ENCODE results near the gene EIF3A.
A peak's percentile ranks its signal among the peaks of the same experiment; 100 is the strongest.
"Not testable (repeated sequence)": the region's sequence is repeated elsewhere in the genome, so short reads cannot be mapped to it uniquely, and the experiment has no call there.

EIF3A gene

GRCh38 chr10:119100434-119101238, 20.0 kb upstream of the EIF3A start:
- DNase-seq (ENCODE audit: low read depth), result no peak

- no peak for DNase-seq (ENCODE audit: low read depth)
These were observed 18.0 kb upstream of the EIF3A start for GRCh38 chr10:119098576-119098975.

GRCh38 chr10:119096641-119097415, 16.2 kb upstream of the EIF3A start:
- not testable (repeated sequence) for DNase-seq (ENCODE audit: low read depth)

DNA sequence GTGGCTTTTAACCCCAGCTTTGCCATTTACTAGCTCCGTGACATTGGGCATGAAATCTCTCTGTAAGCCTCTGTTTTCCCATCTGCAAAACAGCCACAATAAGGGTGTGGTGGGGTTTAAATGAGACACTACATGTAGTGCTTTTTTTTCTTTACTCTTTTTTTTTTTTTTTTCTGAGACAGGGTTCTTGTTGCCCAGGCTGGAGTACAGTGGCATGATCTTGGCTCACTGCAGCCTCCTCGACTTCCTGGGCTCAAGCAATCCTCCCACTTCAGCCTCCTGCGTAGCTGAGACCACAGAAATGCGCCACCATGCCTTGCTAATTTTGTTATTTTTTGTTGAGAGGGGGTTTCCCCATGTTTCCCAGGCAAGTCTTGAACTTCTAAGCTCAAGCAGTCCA, 15.0 kb upstream of the EIF3A start:
- no peak for DNase-seq (ENCODE audit: low read depth)

DNA sequence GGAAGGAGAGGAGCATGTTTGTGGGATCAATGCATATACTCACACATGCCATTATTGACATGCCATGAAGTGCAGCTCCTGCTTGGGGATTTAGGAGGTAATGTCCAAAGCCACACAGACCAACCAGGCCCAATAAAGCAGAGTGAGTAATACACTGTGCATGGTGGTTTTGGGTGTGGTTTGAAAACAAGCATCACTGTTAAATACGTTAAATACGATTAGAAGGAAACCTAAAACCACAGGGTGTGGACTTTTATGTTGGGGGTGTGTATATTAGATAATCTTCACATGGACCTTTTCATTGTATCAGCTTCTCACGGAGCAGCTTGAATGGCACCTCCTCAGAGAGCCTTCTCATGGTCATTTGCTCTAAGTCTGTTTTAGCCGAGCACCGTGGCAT, 10.4 kb upstream of the EIF3A start:
- DNase-seq (ENCODE audit: low read depth), result peak; percentile 92

- no peak for DNase-seq (ENCODE audit: low read depth)
These were observed 9.6 kb upstream of the EIF3A start for GRCh38 chr10:119090026-119090795.

- no peak for DNase-seq (ENCODE audit: low read depth)
These were observed 6.8 kb upstream of the EIF3A start for GRCh38 chr10:119087271-119087882.

DNA sequence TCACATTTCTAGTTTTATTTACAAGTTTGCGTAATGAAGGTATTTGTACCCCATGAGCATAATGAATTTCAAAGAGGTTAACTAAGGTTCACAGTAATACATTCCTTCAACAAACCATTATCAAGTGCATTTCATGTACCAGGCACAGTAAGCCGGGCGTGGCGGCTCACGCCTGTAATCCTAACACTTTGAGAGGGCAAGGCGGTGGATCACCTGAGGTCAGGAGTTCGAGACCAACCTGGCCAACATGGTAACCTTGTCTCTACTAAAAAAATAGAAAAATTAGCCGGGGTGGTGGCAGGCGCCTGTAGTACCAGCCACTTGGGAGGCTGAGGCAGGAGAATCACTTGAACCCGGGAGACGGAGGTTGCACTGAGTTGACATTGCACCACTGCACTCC, 4.3 kb upstream of the EIF3A start:
- DNase-seq (ENCODE audit: low read depth), result no peak

- peak; percentile 82 for DNase-seq (ENCODE audit: low read depth)
These were observed 757 bp downstream of the EIF3A start for GRCh38 chr10:119079599-119080520.

DNA sequence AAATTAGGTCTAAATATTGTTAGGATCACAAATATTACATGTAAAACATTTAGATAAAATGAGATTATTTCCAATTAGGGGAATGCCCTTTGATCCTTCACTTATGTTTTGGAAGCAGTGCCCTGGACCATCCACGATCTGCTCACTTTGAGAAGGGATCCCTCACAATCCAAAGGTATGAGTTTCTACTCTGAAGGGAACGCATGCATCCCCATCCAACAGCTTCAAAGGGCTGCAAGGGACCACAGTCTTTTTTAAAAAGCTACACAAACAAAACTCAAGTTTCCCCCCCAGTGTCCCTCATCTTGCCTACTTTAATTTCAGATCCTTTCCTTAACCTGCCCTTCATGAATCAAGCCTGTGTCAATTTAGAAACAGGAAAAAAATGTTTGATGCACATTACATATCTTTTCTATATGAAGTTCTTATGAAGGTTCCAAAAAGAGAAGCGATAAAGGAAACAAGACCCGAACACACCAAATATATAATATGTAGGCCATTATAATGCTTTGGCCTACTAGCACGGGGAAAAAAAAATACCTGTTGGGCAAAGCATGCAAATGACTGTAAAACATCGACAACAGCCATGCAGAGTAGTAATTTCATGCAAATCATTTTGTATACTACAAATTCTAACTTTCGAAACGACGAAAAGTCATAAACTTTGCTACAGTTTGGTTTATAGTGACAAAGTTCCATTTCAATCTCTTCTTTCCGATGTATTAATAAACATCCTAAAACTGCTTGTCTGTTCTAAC, 2.0 kb downstream of the EIF3A start:
- DNase-seq (ENCODE audit: low read depth), result peak; percentile 27

DNA sequence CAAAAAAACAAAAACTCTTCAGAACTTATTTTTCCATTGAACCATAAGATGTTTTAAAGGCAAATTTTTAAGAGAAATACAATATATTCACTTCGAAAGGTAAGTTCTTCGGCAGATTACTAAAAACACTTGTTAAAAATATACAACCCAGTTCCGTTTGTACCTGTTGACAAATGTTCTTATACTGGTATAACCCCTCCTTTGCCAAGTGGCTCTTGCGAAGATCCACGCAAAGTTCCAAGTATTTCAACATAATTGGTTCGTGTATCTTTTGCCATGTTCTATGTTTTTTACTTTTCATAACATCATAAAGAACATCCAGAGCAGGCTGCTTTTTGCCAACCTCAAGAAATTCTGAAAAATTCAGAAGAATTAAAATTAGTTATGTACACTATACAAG, 7.0 kb downstream of the EIF3A start:
- no peak for DNase-seq (ENCODE audit: low read depth)

DNA sequence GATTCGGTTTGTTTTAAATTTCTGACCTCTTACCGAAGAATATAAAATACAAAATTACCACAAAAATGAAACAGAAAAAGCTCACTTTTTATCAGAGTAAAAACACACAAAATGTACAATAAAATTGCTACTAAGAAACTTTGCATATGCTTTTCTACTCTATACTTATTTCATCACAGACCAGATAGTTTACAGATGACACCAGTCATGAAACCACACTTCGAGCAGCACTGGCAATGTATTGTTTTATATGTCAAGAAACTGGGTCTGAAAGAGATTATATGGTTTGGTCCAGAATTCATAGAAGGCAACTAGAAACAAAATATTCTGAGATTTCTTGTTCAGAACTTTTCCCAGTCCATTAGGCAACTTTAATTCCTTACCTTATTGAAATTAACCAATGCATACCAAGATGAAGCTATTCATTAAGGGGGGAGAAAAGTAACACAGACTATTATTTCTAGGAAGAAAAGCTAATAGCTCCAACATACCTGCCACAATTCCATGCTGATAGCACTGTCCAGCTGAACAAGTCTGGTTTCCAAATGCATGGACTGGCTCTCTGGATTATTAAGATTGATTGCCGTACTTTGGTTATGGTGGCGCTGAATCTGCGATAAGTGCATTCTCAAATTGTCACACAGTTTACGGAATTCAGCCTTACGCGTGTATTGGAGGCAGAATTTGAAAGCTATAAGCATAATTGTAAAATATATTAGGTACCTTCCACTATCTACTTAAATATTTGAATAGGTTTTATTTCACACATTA, 10.0 kb downstream of the EIF3A start:
- no peak for DNase-seq (ENCODE audit: low read depth)

DNA sequence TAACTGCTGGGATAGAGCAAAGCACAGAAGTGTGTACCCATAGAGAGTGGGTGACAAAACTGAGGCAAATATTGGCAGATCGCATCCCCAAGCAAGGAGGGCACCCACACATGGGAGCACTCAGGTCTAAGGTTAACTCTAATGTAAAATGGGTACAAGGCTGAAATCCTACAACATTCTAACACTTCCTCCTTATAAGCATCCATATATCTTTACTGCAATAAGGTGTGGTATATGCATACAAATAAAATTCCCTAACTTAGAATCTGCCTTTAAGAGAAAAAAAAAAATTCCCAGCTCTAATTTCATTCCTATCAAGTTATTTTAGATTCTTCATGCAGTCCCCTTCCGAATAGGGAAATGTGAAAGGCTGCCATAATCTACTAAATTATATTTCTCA, 18.7 kb downstream of the EIF3A start:
- no peak for DNase-seq (ENCODE audit: low read depth)

GRCh38 chr10:119061352-119061751, 19.3 kb downstream of the EIF3A start:
- no peak for DNase-seq (ENCODE audit: low read depth)

DNA sequence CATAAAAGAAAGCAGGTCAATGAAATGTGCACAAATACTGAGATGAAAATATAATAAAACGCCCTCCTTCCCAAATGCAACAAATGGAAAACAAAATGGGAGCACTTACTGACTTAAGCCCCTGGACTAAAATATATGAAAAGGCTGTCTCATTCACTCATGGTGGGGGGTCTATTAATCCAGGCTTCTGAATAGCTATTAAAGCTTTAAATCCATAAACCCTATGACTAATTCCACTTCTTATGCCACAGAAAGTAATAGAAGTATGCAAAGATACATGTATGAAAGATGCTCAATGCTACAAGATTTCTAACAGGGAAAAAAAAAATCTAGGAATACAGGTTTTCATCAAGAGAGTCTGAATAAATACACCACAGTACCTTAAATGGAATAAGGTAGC, 20.5 kb downstream of the EIF3A start:
- no peak for DNase-seq (ENCODE audit: low read depth)

DNA sequence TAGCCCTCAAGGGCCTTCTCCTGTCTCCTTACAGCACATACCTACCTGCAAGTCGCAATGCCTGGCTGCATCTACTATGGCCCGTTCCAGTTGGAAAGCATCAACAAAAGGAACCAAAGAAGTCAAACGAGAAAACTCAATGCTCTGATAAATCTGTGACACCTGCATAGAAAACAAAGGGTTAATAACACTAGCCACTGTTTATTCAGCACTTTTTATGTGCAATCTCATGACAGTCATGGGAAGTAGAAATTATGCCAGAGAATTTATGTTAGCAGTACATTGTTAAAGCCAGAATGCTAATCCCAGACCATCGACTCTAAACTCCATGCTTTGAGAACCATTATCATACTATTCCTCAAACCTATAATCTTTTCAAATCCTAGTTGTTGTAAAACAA, 21.1 kb downstream of the EIF3A start:
- DNase-seq (ENCODE audit: low read depth), result no peak

DNA sequence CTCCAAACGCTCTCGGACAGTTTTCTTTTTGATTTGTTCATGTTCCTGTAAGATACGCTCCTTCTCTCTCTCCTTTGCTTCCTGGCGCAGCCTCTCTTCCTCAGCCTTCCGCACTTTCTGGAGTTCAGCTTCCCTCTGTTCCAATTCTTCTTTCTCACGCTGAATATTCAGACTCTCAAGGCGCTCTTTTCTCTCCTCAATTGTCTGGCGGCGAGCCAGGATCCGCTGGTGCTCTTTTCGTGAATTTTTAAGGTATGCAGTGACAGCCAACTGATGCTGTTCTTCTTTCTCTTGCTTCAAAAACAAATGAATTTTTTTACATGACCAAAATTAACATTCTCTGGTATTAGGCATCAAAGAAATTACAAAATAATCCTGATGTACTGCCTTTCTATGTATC, 22.6 kb downstream of the EIF3A start:
- DNase-seq (ENCODE audit: low read depth), result no peak

GRCh38 chr10:119055472-119055871, 25.1 kb downstream of the EIF3A start:
- no peak for DNase-seq (ENCODE audit: low read depth)

DNA sequence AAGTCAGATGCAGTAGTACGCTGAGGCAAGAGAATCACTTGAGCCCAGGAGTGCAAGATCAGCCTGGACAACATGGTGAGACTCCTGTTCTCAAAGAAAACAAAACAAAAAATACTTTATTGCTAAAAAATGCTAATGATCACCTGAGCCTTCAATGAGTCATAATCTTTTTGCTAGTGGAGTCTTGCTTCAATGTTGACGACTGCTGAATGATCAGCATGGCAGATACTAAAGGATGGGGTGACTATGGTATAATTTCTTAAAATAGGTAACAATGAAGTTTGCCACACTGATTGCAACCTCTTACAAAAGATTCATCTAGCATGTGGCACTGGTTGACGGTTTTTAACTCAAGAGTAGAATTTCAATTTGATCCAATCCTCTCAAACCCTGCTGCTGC, 28.8 kb downstream of the EIF3A start:
- DNase-seq (ENCODE audit: low read depth), result no peak

DNA sequence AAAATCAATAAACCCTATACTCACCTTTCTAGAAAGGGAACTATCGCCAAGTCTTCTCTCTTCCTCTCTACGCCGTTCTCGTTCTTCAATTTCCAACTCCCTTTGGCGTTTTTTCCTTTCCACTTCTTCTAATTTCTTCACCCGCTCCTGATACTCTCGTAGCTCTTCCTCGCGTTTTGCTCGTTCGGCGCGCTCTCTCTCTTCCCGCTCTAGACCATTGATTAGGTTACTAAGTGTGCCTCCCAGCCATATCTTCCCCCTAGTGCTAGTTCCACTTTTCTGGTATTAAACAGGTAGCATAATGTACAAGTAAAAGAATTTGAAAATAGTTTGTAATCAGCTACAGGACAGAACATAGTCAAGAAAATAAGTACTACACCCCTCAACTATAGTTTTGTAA, 30.8 kb downstream of the EIF3A start:
- no peak for DNase-seq (ENCODE audit: low read depth)

Measured in ELR (cell line).